ENCODE data around the gene LYG2.

GRCh38 chr2:99240431-99240830, 15.0 kb downstream of the LYG2 start:
- no peak for TF ChIP-seq POLR2AphosphoS5 (IDR thresholded peaks at IDR 0.05; ENCODE audit: borderline replicate concordance, low read depth, low read length)
- no peak for TF ChIP-seq FOXP2 (optimal IDR thresholded peaks at IDR 0.05; ENCODE audit: control extremely low read depth, extremely low read length, insufficient read depth)

All from SK-N-MC (cell line).